HCT116 (cell line): ENCODE data around the gene PRR20C.

Experiments used
- CTCF ChIP-seq, 3 experiments: fragments of 200-600 bp in 1 of 3; sonication (generic) in 1 of 3; IDR thresholded peaks in 2 of 3; conservative IDR thresholded peaks in 1 of 3; 2 replicates each; pipeline ENCODE4 v1.5.1; 2012 to 2017; ENCODE audit warnings: low read depth in 2 of 3, low read length in 2 of 3, antibody characterized with exemption in 1 of 3, borderline replicate concordance in 1 of 3, control low read depth in 1 of 3, mild to moderate bottlenecking in 1 of 3, mixed read lengths in 1 of 3, mixed run types in 1 of 3, moderate library complexity in 1 of 3; ENCODE audit not compliant: insufficient read depth in 1 of 3
- EZH2 ChIP-seq: fragments of 200-600 bp; sonication (generic); IDR thresholded peaks from 2 replicates; pipeline ENCODE4 v1.6.1; 2017; ENCODE audit warnings: antibody characterized with exemption, mixed run types
- EZH2phosphoT487 ChIP-seq: fragments of 200-600 bp; IDR thresholded peaks from 2 replicates; pipeline ENCODE4 v1.6.1; 2018; ENCODE audit warnings: antibody characterized with exemption, borderline replicate concordance
- MAX ChIP-seq: IDR thresholded peaks from 2 replicates; pipeline ENCODE4 v1.6.1; 2012
- POLR2A ChIP-seq: IDR thresholded peaks from 2 replicates; pipeline ENCODE4 v1.7.0; 2011; ENCODE audit warnings: borderline replicate concordance; ENCODE audit not compliant: insufficient read depth, insufficient read length; ENCODE audit errors: extremely low read depth
- POLR2AphosphoS5 ChIP-seq: IDR thresholded peaks from 2 replicates; pipeline ENCODE4 v1.6.1; 2011; ENCODE audit warnings: mild to moderate bottlenecking, low read depth, low read length, moderate library complexity
- RAD21 ChIP-seq: IDR thresholded peaks from 2 replicates; pipeline ENCODE4 v1.6.1; 2012; ENCODE audit warnings: low read depth, mild to moderate bottlenecking
- YY1 ChIP-seq: IDR thresholded peaks from 2 replicates; pipeline ENCODE4 v1.6.1; 2011; ENCODE audit warnings: low read length, low read depth, moderate library complexity, mild to moderate bottlenecking; ENCODE audit not compliant: insufficient replicate concordance; ENCODE audit errors: extremely low read depth
- ZBTB33 ChIP-seq: IDR thresholded peaks from 2 replicates; pipeline ENCODE4 v1.6.1; 2011; ENCODE audit warnings: mild to moderate bottlenecking, low read length, moderate library complexity; ENCODE audit not compliant: insufficient replicate concordance; ENCODE audit errors: extremely low read depth
- ZNF274 ChIP-seq: fragments of 200-500 bp; sonication (Bioruptor generic); IDR thresholded peaks from 2 replicates; pipeline ENCODE4 v1.6.1; 2014; ENCODE audit warnings: mild to moderate bottlenecking, low read depth, low read length, inconsistent platforms

GRCh38 chr13:57191667-57192066, 37.8 kb downstream of the PRR20C start:
- no peak for TF ChIP-seq MAX
- TF ChIP-seq POLR2AphosphoS5, result no peak
- no peak for TF ChIP-seq CTCF (IDR thresholded peaks at IDR 0.05 in 2 of 3, conservative IDR thresholded peaks at IDR 0.05 in 1 of 3; ENCODE audit: borderline replicate concordance in 1 of 3, insufficient read depth in 1 of 3, low read depth in 2 of 3, low read length in 2 of 3)
- no peak for TF ChIP-seq ZBTB33
- TF ChIP-seq EZH2, result no peak
- no peak for TF ChIP-seq RAD21
- no peak for TF ChIP-seq POLR2A
- no peak for TF ChIP-seq YY1
- TF ChIP-seq ZNF274, result no peak
- TF ChIP-seq EZH2phosphoT487, result no peak
